DOHH2 (cell line): ENCODE measurements around the gene DYNLT1.

ENCODE experiments used
- H3F3A ChIP-seq: fragments of 200-600 bp; sonication (generic), shearing (Covaris generic); 2 replicates; pipeline ENCODE4 v1.6.0; 2016; ENCODE audit warnings: antibody characterized with exemption, mild to moderate bottlenecking; ENCODE audit not compliant: control insufficient read depth, insufficient read depth
- H3K27ac ChIP-seq: fragments of 200-600 bp; sonication (generic); 2 replicates; pipeline ENCODE4 v1.5.1; 2014; ENCODE audit warnings: low read depth, mild to moderate bottlenecking, low read length, moderate library complexity
- H3K27me3 ChIP-seq: fragments of 200-600 bp; sonication (generic); 2 replicates; pipeline ENCODE4 v1.6.1; 2014; ENCODE audit warnings: mild to moderate bottlenecking, low read length, mixed read lengths; ENCODE audit not compliant: control insufficient read depth
- H3K36me3 ChIP-seq: fragments of 200-600 bp; sonication (generic); 2 replicates; pipeline ENCODE4 v1.6.1; 2014; ENCODE audit warnings: mild to moderate bottlenecking, low read length, moderate library complexity, mixed read lengths; ENCODE audit not compliant: control insufficient read depth
- H3K4me1 ChIP-seq: fragments of 200-600 bp; sonication (generic); 2 replicates; pipeline ENCODE4 v1.6.1; 2014; ENCODE audit warnings: mild to moderate bottlenecking, low read length, mixed read lengths; ENCODE audit not compliant: control insufficient read depth
- H3K4me2 ChIP-seq: fragments of 200-600 bp; sonication (generic); 2 replicates; pipeline ENCODE4 v1.6.0; 2014; ENCODE audit warnings: mild to moderate bottlenecking, low read length, moderate library complexity
- H3K4me3 ChIP-seq: fragments of 200-600 bp; sonication (generic); 2 replicates; pipeline ENCODE4 v1.5.1; 2014; ENCODE audit warnings: mild to moderate bottlenecking, low read length, mixed read lengths
- H3K79me2 ChIP-seq: fragments of 200-600 bp; sonication (generic); 2 replicates; pipeline ENCODE4 v1.6.1; 2014; ENCODE audit warnings: mild to moderate bottlenecking, low read length, mixed read lengths; ENCODE audit not compliant: control insufficient read depth
- H3K9me2 ChIP-seq: fragments of 200-600 bp; sonication (generic); replicated peaks from 2 replicates; pipeline ENCODE4 v1.6.1; 2014; ENCODE audit warnings: mild to moderate bottlenecking, low read length, mixed read lengths; ENCODE audit not compliant: control insufficient read depth
- H3K9me3 ChIP-seq: fragments of 200-600 bp; sonication (generic); 2 replicates; pipeline ENCODE4 v1.6.1; 2014; ENCODE audit warnings: antibody characterized with exemption, low read length, mixed read lengths; ENCODE audit not compliant: control insufficient read depth, insufficient read depth
- H4K20me1 ChIP-seq: fragments of 200-600 bp; sonication (generic); 2 replicates; pipeline ENCODE4 v1.6.0; 2014; ENCODE audit warnings: low read depth, mild to moderate bottlenecking, antibody characterized with exemption, low read length, moderate library complexity; ENCODE audit not compliant: control insufficient read depth, insufficient read depth
- CTCF ChIP-seq: fragments of 200-600 bp; sonication (generic); IDR thresholded peaks from one replicate; pipeline ENCODE4 v1.5.1; 2014; ENCODE audit warnings: antibody characterized with exemption, mild to moderate bottlenecking, low read depth, low read length; ENCODE audit not compliant: poor library complexity, severe bottlenecking
- EZH2phosphoT487 ChIP-seq: fragments of 200-600 bp; sonication (generic); IDR thresholded peaks from 2 replicates; pipeline ENCODE4 v1.6.1; 2017; ENCODE audit warnings: borderline replicate concordance, mild to moderate bottlenecking, antibody characterized with exemption, low read length, moderate library complexity, mixed read lengths

Gene DYNLT1

DNA sequence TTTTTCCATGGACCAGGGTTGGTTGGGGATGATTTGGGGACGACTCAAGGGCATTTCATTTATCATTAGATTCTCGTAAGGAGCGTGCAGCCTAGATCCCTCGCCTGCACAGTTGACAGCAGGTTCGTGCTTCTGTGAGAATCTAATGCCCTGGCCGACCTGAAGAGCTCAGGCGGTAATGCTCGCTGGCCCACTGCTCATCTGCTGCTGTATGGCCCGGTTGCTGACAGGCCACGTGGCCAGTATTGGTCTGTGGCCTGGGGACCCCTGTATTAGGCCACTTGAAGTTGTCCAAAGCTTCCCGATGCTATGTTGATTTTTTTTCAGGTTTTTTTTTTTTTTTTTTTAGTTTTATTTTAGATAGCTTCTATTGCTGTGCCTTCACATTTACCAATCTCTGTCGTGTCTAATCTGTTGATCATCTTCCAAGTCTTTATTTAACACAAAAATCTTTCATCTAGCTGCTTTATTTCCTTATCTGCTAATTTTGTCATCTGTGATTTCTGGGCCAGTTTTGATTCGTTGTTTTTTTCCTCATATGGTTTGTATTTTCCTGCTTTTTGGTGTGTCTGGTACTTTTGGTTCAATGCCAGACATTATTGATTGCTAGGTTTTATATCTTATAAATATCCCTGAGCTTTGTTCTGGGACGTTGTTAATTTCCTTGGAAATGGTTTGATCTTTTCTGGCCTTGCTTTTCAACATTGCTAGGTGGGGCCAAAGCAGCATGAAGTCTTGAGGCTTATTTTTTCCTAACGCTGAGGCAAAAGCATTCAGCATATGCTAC, 41.1 kb downstream of the DYNLT1 start:
- no peak overlapping the region for H3K4me2 ChIP-seq
- H3F3A ChIP-seq, result no peaks in the 10 kb centered on the region
- no peaks in the 10 kb centered on the region for H3K4me1 ChIP-seq
- H3K27ac ChIP-seq, result no peak overlapping the region
- H3K4me3 ChIP-seq, result no peak overlapping the region
- H3K27me3 ChIP-seq, result no peaks in the 10 kb centered on the region
- no peaks in the 10 kb centered on the region for H3K9me2 ChIP-seq
- H4K20me1 ChIP-seq, result no peaks in the 10 kb centered on the region
- TF ChIP-seq CTCF (no peak), EZH2phosphoT487 (no peak)
- H3K79me2 ChIP-seq, result no peaks in the 10 kb centered on the region
- H3K9me3 ChIP-seq, result no peaks in the 10 kb centered on the region
- peaks cover 34% of the 10 kb centered on the region for H3K36me3 ChIP-seq

DNA sequence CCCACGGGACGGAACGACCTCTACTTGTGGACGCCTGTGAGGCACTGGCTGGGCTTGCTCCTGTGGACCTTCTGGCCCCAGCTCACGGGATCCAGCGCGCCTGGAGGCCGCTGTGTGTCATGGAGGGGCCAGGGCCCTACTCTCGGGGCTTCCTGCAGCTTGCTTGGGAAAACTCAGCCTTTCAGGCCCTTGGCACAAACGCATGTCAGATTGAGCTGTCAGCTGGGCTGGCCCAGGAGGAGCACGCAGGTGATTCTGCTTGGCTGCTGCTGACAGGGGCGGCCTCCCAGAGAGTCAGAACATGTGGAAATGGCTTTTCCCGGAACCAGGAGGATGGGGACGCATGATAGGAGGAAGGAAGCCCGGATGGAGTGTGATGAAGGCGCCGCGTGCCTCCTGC, 44.9 kb downstream of the DYNLT1 start:
- H3K4me3 ChIP-seq, result no peak overlapping the region
- no peaks in the 10 kb centered on the region for H3K9me3 ChIP-seq
- H3K79me2 ChIP-seq, result no peaks in the 10 kb centered on the region
- no peaks in the 10 kb centered on the region for H3F3A ChIP-seq
- H3K27ac ChIP-seq, result no peak overlapping the region
- no peaks in the 10 kb centered on the region for H3K9me2 ChIP-seq
- no peaks in the 10 kb centered on the region for H3K27me3 ChIP-seq
- H3K4me2 ChIP-seq, result no peak overlapping the region
- no peaks in the 10 kb centered on the region for H4K20me1 ChIP-seq
- no peaks in the 10 kb centered on the region for H3K4me1 ChIP-seq
- TF ChIP-seq EZH2phosphoT487 (no peak), CTCF (no peak)
- H3K36me3 ChIP-seq, result peaks cover 10% of the 10 kb centered on the region

DNA sequence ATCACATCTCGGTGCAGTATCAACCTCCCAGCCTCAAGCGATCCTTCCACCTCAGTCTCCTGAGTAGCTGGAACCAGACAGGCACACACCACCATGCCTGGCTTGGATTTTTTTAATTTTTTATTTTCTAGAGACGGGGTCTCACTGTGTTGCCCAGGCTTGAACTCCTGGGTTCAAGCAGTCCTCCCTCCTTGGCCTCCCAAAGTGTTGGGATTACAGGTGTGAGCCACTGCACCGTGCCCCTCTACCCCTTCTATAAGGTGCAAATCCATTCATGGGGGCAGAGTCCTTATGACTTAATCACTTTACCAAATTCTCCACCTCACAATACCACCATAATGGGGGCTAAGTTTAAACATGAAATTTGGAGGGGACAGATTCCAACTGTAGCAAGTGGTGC, 47.0 kb downstream of the DYNLT1 start:
- H3K79me2 ChIP-seq, result no peaks in the 10 kb centered on the region
- H3K36me3 ChIP-seq, result peaks cover 19% of the 10 kb centered on the region
- H3K27ac ChIP-seq, result no peak overlapping the region
- H3K27me3 ChIP-seq, result no peaks in the 10 kb centered on the region
- H3K9me2 ChIP-seq, result no peaks in the 10 kb centered on the region
- H3K4me1 ChIP-seq, result no peaks in the 10 kb centered on the region
- no peak overlapping the region for H3K4me2 ChIP-seq
- no peak overlapping the region for H3K4me3 ChIP-seq
- no peaks in the 10 kb centered on the region for H4K20me1 ChIP-seq
- no peaks in the 10 kb centered on the region for H3F3A ChIP-seq
- TF ChIP-seq CTCF, result no peak
- no peak for TF ChIP-seq EZH2phosphoT487
- no peaks in the 10 kb centered on the region for H3K9me3 ChIP-seq
